ENCODE results near the gene REELD1.

Gene REELD1

DNA sequence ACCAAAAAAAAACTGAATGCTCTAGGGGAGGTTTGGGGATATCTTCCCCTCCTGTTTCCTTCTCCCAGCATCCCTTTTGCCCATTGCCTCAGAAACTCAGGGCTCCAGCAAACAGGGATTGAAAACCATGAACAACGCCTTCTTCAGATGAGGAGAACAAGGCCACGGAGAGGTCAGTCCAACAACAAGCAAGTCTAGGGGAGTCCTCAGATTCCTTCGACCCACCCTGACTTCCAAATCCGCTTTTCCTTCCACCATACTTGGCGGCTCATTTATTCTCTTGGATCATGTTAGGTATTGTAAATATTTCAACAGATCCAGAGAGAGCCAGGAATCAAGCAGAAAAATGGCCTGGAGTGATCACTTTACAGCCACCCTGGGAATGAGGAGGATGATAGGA is 21.9 kb downstream of the REELD1 start:
- no peaks in the 10 kb centered on the region for H4K20me1 ChIP-seq (ENCODE audit: insufficient read depth, low read length)
- TF ChIP-seq, protein P1, sequence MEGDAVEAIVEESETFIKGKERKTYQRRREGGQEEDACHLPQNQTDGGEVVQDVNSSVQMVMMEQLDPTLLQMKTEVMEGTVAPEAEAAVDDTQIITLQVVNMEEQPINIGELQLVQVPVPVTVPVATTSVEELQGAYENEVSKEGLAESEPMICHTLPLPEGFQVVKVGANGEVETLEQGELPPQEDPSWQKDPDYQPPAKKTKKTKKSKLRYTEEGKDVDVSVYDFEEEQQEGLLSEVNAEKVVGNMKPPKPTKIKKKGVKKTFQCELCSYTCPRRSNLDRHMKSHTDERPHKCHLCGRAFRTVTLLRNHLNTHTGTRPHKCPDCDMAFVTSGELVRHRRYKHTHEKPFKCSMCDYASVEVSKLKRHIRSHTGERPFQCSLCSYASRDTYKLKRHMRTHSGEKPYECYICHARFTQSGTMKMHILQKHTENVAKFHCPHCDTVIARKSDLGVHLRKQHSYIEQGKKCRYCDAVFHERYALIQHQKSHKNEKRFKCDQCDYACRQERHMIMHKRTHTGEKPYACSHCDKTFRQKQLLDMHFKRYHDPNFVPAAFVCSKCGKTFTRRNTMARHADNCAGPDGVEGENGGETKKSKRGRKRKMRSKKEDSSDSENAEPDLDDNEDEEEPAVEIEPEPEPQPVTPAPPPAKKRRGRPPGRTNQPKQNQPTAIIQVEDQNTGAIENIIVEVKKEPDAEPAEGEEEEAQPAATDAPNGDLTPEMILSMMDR (IDR thresholded peaks at IDR 0.05; ENCODE audit: low read length) = no peak
- no peak for TF ChIP-seq EZH2 (IDR thresholded peaks at IDR 0.05; ENCODE audit: borderline replicate concordance, low read length)

DNA sequence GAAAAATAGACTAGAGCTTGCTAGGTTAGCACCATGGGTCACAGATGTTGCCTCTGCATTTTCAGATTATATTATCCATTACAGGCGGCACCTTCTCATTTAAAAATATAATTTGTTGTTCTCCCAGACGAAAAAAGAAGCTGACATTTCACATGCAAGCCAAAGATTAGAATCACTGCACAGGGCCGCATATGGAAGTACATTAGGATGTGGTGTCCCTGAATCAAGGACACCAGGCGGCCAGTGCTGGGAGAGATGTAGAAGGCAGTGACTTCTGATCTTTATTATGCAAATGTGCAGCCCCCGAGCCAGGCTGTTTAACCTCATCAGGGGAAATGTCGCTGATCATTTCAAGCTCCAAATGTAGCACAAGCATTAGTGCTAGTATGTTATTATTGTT is 22.8 kb downstream of the REELD1 start:
- no peaks in the 10 kb centered on the region for H3F3A ChIP-seq (ENCODE audit: insufficient read depth, low read length)
- no peaks in the 10 kb centered on the region for H4K20me1 ChIP-seq (ENCODE audit: insufficient read depth, low read length)
- H3K4me3 ChIP-seq (ENCODE audit: low read depth, low read length, poor library complexity, severe bottlenecking) = no peak overlapping the region
- H3K9me3 ChIP-seq (ENCODE audit: low read length) = no peaks in the 10 kb centered on the region
- no peak overlapping the region for H3K9ac ChIP-seq (ENCODE audit: low read length)
- no peak overlapping the region for H3K4me2 ChIP-seq (ENCODE audit: low read length)
- peaks cover under 1% of the 10 kb centered on the region for H3K4me1 ChIP-seq (ENCODE audit: insufficient read depth, low read length, severe bottlenecking)
- H3K36me3 ChIP-seq (ENCODE audit: insufficient read depth, low read length) = no peaks in the 10 kb centered on the region
- H3K27me3 ChIP-seq (ENCODE audit: insufficient read depth, low read length) = 0 out of 2 replicates have a peak, but pooled peaks cover 3% of the 10 kb centered on the region
- H2AFZ ChIP-seq (ENCODE audit: low read length) = no peak overlapping the region
- no peak overlapping the region for H3K27ac ChIP-seq (ENCODE audit: low read depth, low read length, poor library complexity, severe bottlenecking)
- no peaks in the 10 kb centered on the region for H3K9me2 ChIP-seq (ENCODE audit: low read depth, low read length)
- TF ChIP-seq, protein P1 (IDR thresholded peaks at IDR 0.05; ENCODE audit: low read length) = no peak
- no peak for TF ChIP-seq EZH2 (IDR thresholded peaks at IDR 0.05; ENCODE audit: borderline replicate concordance, low read length)
- H3K79me2 ChIP-seq (ENCODE audit: insufficient read depth, low read length) = no peaks in the 10 kb centered on the region

More for the DNA sequence above, 21.9 kb downstream of the REELD1 start:
- Histone ChIP-seq H3K4me3 (ENCODE audit: low read depth, low read length, poor library complexity, severe bottlenecking) (no peak overlapping the region), H3K4me2 (ENCODE audit: low read length) (no peak overlapping the region), H3K27ac (ENCODE audit: low read depth, low read length, poor library complexity, severe bottlenecking) (no peak overlapping the region), H3K27me3 (ENCODE audit: insufficient read depth, low read length) (0 out of 2 replicates have a peak, but pooled peaks cover 3% of the 10 kb centered on the region), H3K9ac (ENCODE audit: low read length) (no peak overlapping the region), H3F3A (ENCODE audit: insufficient read depth, low read length) (no peaks in the 10 kb centered on the region), H3K9me2 (ENCODE audit: low read depth, low read length) (no peaks in the 10 kb centered on the region), H3K79me2 (ENCODE audit: insufficient read depth, low read length) (no peaks in the 10 kb centered on the region), H2AFZ (ENCODE audit: low read length) (no peak overlapping the region), H3K9me3 (ENCODE audit: low read length) (no peaks in the 10 kb centered on the region), H3K36me3 (ENCODE audit: insufficient read depth, low read length) (no peaks in the 10 kb centered on the region), H3K4me1 (ENCODE audit: insufficient read depth, low read length, severe bottlenecking) (no peaks in the 10 kb centered on the region)

DNA sequence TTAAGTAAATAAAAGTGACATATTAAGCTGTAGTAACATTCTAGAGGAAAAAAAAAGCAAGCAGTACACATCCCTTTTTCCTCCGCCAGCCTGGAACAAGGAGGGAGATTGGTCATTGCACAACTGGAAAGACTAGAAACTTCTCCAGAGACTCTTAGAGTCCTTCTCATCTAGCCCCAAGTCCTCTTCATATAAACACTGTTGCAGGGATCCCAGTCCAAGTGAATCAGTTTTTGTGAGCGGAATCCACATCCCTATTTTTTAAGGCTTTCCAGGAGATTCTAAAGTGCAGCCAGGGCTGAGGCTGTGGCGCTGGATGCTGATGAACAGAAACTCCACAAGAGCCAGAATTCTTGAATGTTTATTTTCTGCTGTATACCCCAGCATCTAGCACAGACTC is 23.8 kb downstream of the REELD1 start:
- H3K36me3 ChIP-seq (ENCODE audit: insufficient read depth, low read length) = no peaks in the 10 kb centered on the region
- no peak for TF ChIP-seq EZH2 (IDR thresholded peaks at IDR 0.05; ENCODE audit: borderline replicate concordance, low read length)
- TF ChIP-seq, protein P1 (IDR thresholded peaks at IDR 0.05; ENCODE audit: low read length) = no peak
- peaks cover 5% of the 10 kb centered on the region for H3K4me1 ChIP-seq (ENCODE audit: insufficient read depth, low read length, severe bottlenecking)
- no peaks in the 10 kb centered on the region for H3F3A ChIP-seq (ENCODE audit: insufficient read depth, low read length)
- H3K9ac ChIP-seq (ENCODE audit: low read length) = no peak overlapping the region
- no peaks in the 10 kb centered on the region for H3K9me3 ChIP-seq (ENCODE audit: low read length)
- H3K27ac ChIP-seq (ENCODE audit: low read depth, low read length, poor library complexity, severe bottlenecking) = no peak overlapping the region
- H3K79me2 ChIP-seq (ENCODE audit: insufficient read depth, low read length) = no peaks in the 10 kb centered on the region
- H3K4me2 ChIP-seq (ENCODE audit: low read length) = no peak overlapping the region
- H3K27me3 ChIP-seq (ENCODE audit: insufficient read depth, low read length) = 0 out of 2 replicates have a peak, but pooled peaks cover 3% of the 10 kb centered on the region
- no peak overlapping the region for H2AFZ ChIP-seq (ENCODE audit: low read length)
- H4K20me1 ChIP-seq (ENCODE audit: insufficient read depth, low read length) = no peaks in the 10 kb centered on the region
- H3K4me3 ChIP-seq (ENCODE audit: low read depth, low read length, poor library complexity, severe bottlenecking) = no peak overlapping the region
- H3K9me2 ChIP-seq (ENCODE audit: low read depth, low read length) = no peaks in the 10 kb centered on the region

Data from OCI-LY1 (cell line).